ENCODE data around the gene DBP. TPM values are rescaled to one million over a fixed set of nuclear protein-coding genes. Genes with fewer than 3 reads are reported as not detected.

The DBP gene
- total and polyA plus RNA-seq, 2 of the 13 experiments (the other 11 are each of a cell fraction or from before 2014, with no cell fraction given), result 1.7 to 5.8 TPM

- Histone ChIP-seq H3K36me3 (replicated peaks in 1 of 2; ENCODE audit: control insufficient read depth in 1 of 2, insufficient read depth in 2 of 2, low read length in 2 of 2) (no peaks in the 10 kb centered on the region), H3K4me3 (replicated peaks in 1 of 3; ENCODE audit: insufficient read depth in 1 of 3, low read depth in 2 of 3, low read length in 3 of 3) (no peak overlapping the region), H3K27me3 (ENCODE audit: control insufficient read depth in 1 of 2, insufficient read depth in 2 of 2, low read length in 2 of 2) (peaks cover under 1 to 16% of the 10 kb centered on the region in 2 experiments; a peak in 3 of 5 replicates), H3K79me2 (ENCODE audit: insufficient read depth, low read length) (no peaks in the 10 kb centered on the region), H4K20me1 (ENCODE audit: insufficient read depth, low read length) (no peaks in the 10 kb centered on the region), H3K4me1 (ENCODE audit: insufficient read depth, low read length) (peaks cover 10% of the 10 kb centered on the region), H3K4me2 (ENCODE audit: low read depth, low read length) (no peak overlapping the region), H2AFZ (ENCODE audit: low read length) (no peak overlapping the region), H3K9ac (ENCODE audit: insufficient read depth, low read depth, low read length) (no peak overlapping the region), H3K9me3 (ENCODE audit: low read length) (no peaks in the 10 kb centered on the region), H3K27ac (ENCODE audit: extremely low read length, insufficient read depth, low read length) (no peak overlapping the region)
- POLR2A ChIA-PET, result no interaction called here
- FAIRE-seq (no peak), DNase-seq (ENCODE audit: low spot score) (no peak), ATAC-seq (no peak)
- CTCF ChIA-PET (ENCODE audit: low intra/inter-chr PET ratio, low total read pairs), result no interaction called here
- TF ChIP-seq CREB1 (IDR thresholded peaks at IDR 0.05), result peak; percentile 86
- no peak for TF ChIP-seq CREB1 (CRISPR knock-in tag; IDR thresholded peaks at IDR 0.05)
- no peak for TF ChIP-seq ZBTB42 (CRISPR knock-in tag; IDR thresholded peaks at IDR 0.05)
- TF ChIP-seq ATF7 (IDR thresholded peaks at IDR 0.05), result peak; percentile 63
- no peak for TF ChIP-seq ATF7 (CRISPR knock-in tag; IDR thresholded peaks at IDR 0.05)
- no TSS peak for BruUV-seq (replicated peaks)
- WGBS (ENCODE audit: low lambda C conversion rate), result 54% methylated on average over 2 of the region's 2 CpGs
- intact Hi-C loops (cut with micrococcal nuclease; ENCODE audit: unreplicated experiment), result no loop called here
- in situ Hi-C loops (cut with HindIII; ENCODE audit: extremely low pct_ligation_motif_present, low pct_unique_long_range_greater_than_20kb), result no loop called here
Measured at GRCh38 chr19:48668761-48669160, 31.6 kb upstream of the DBP start.

DNA sequence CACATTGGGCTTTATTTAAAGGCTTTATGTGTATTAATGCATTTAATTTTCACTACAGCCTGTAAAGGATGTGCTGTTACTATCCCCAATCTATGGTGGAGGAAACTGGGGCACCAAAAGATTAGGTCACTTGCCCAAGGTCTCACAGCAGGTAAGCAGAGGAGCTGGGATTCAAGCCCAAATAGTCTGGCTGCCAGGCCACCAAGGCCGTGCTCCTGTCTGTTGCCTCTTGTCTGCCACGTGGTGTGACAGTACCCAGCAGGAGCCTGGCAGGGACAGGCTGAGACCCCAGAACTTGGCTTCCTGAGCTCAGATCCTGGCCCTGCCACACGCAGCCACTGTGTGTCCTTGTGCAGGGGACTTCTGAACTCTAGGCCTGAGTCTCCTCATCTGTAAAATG, 31.2 kb upstream of the DBP start:
- in situ Hi-C loops (cut with HindIII; ENCODE audit: extremely low pct_ligation_motif_present, low pct_unique_long_range_greater_than_20kb), result no loop called here
- TF ChIP-seq ZNF772 (CRISPR knock-in tag; IDR thresholded peaks at IDR 0.05) (no peak), ZNF670 (CRISPR knock-in tag; IDR thresholded peaks at IDR 0.05; ENCODE audit: borderline replicate concordance) (no peak), ZNF83 (CRISPR knock-in tag; IDR thresholded peaks at IDR 0.05; ENCODE audit: borderline replicate concordance) (no peak), REST (IDR thresholded peaks at IDR 0.05; ENCODE audit: borderline replicate concordance in 1 of 2, low read depth in 1 of 2, low read length in 2 of 2) (no peak), NCOR1 (IDR thresholded peaks at IDR 0.05; ENCODE audit: borderline replicate concordance, low read length) (no peak), IRF2 (CRISPR knock-in tag; IDR thresholded peaks at IDR 0.05) (no peak), ZNF207 (IDR thresholded peaks at IDR 0.05; ENCODE audit: borderline replicate concordance) (no peak)
- TF ChIP-seq, protein P1, sequence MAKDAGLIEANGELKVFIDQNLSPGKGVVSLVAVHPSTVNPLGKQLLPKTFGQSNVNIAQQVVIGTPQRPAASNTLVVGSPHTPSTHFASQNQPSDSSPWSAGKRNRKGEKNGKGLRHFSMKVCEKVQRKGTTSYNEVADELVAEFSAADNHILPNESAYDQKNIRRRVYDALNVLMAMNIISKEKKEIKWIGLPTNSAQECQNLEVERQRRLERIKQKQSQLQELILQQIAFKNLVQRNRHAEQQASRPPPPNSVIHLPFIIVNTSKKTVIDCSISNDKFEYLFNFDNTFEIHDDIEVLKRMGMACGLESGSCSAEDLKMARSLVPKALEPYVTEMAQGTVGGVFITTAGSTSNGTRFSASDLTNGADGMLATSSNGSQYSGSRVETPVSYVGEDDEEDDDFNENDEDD (CRISPR knock-in tag; IDR thresholded peaks at IDR 0.05; ENCODE audit: borderline replicate concordance), result no peak
- TF ChIP-seq, protein P2, sequence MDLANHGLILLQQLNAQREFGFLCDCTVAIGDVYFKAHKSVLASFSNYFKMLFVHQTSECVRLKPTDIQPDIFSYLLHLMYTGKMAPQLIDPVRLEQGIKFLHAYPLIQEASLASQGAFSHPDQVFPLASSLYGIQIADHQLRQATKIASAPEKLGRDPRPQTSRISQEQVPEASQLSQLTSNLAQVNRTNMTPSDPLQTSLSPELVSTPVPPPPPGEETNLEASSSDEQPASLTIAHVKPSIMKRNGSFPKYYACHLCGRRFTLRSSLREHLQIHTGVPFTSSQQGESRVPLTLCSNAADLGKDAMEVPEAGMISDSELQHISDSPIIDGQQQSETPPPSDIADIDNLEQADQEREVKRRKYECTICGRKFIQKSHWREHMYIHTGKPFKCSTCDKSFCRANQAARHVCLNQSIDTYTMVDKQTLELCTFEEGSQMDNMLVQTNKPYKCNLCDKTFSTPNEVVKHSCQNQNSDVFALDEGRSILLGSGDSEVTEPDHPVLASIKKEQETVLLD (CRISPR knock-in tag; IDR thresholded peaks at IDR 0.05; ENCODE audit: low read depth), result no peak

More for the DNA sequence above, 31.2 kb upstream of the DBP start:
- no peak overlapping the region for H3K9ac ChIP-seq (ENCODE audit: insufficient read depth, low read depth, low read length)
- H3K9me3 ChIP-seq (ENCODE audit: low read length), result no peaks in the 10 kb centered on the region
- no peak for DNase-seq (ENCODE audit: low spot score)
- FAIRE-seq, result no peak
- no peak overlapping the region for H3K4me3 ChIP-seq (replicated peaks in 1 of 3; ENCODE audit: insufficient read depth in 1 of 3, low read depth in 2 of 3, low read length in 3 of 3)
- H3K79me2 ChIP-seq (ENCODE audit: insufficient read depth, low read length), result no peaks in the 10 kb centered on the region
- WGBS (ENCODE audit: low lambda C conversion rate), result no CpG with 5 or more reads among the region's 3 CpGs
- peaks cover 10% of the 10 kb centered on the region for H3K4me1 ChIP-seq (ENCODE audit: insufficient read depth, low read length)
- POLR2A ChIA-PET, result no interaction called here
- no peak overlapping the region for H3K4me2 ChIP-seq (ENCODE audit: low read depth, low read length)
- H3K36me3 ChIP-seq (replicated peaks in 1 of 2; ENCODE audit: control insufficient read depth in 1 of 2, insufficient read depth in 2 of 2, low read length in 2 of 2), result no peaks in the 10 kb centered on the region
- intact Hi-C loops (cut with micrococcal nuclease; ENCODE audit: unreplicated experiment), result no loop called here
- CTCF ChIA-PET (ENCODE audit: low intra/inter-chr PET ratio, low total read pairs), result no interaction called here
- H3K27ac ChIP-seq (ENCODE audit: extremely low read length, insufficient read depth, low read length), result no peak overlapping the region
- no peak for ATAC-seq
- no TSS peak for BruUV-seq (replicated peaks)
- peaks cover 0 to 14% of the 10 kb centered on the region in 2 experiments; a peak in 3 of 5 replicates for H3K27me3 ChIP-seq (ENCODE audit: control insufficient read depth in 1 of 2, insufficient read depth in 2 of 2, low read length in 2 of 2)
- no peaks in the 10 kb centered on the region for H4K20me1 ChIP-seq (ENCODE audit: insufficient read depth, low read length)
- no peak overlapping the region for H2AFZ ChIP-seq (ENCODE audit: low read length)

Measured in HepG2 (cell line).